HFF-Myc (cell line): ENCODE results near the gene CDCA5.

Experiments used
- DNase-seq: peaks from one replicate; pipeline ENCODE4 v3.0.0-alpha.2; 2011; ENCODE audit warnings: low read depth; ENCODE audit errors: extremely low read depth
- H3K4me3 ChIP-seq: replicated peaks from 2 replicates; pipeline ENCODE4 v1.5.1; 2011; ENCODE audit warnings: low read depth, mild to moderate bottlenecking, control low read depth, low read length
- CTCF ChIP-seq: IDR thresholded peaks from 2 replicates; pipeline ENCODE4 v1.5.1; 2012; ENCODE audit warnings: mild to moderate bottlenecking, low read depth, low read length, control low read depth; ENCODE audit errors: missing control alignments

The CDCA5 gene

GRCh38 chr11:65045061-65045460 is 38.8 kb downstream of the CDCA5 start:
- no peak for TF ChIP-seq CTCF

GRCh38 chr11:65043881-65044501 is 39.8 kb downstream of the CDCA5 start:
- H3K4me3 ChIP-seq, result no peak overlapping the region
- TF ChIP-seq CTCF, result no peak
- DNase-seq, result no peak

More at GRCh38 chr11:65045061-65045460, 38.8 kb downstream of the CDCA5 start:
- DNase-seq, result no peak
- no peak overlapping the region for H3K4me3 ChIP-seq

- no peak for DNase-seq
- TF ChIP-seq CTCF, result no peak
- H3K4me3 ChIP-seq, result peak overlapping the region; percentile 69
These were observed 40.9 kb downstream of the CDCA5 start for GRCh38 chr11:65042891-65043290.

GRCh38 chr11:65040847-65041622 is 42.8 kb downstream of the CDCA5 start, which contains the start of gene SAC3D1:
Gene SAC3D1, plus strand, starts transcription at chr11:65041210. Its CDS starts 83 bp downstream, at chr11:65041293.
- DNase-seq, result peak; percentile 92
- TF ChIP-seq CTCF, result no peak

GRCh38 chr11:65040520-65040846 is 43.4 kb downstream of the CDCA5 start:
- DNase-seq, result no peak
- TF ChIP-seq CTCF, result no peak
- peak overlapping the region; percentile 69 for H3K4me3 ChIP-seq

More at GRCh38 chr11:65040847-65041622, 42.8 kb downstream of the CDCA5 start, which contains the start of gene SAC3D1:
- H3K4me3 ChIP-seq, result peak within 1 kb of the TSS; percentile 69

GRCh38 chr11:65036931-65037330 is 46.9 kb downstream of the CDCA5 start:
- DNase-seq, result no peak
- no peak for TF ChIP-seq CTCF
- no peak overlapping the region for H3K4me3 ChIP-seq

GRCh38 chr11:65035579-65035978 is 48.3 kb downstream of the CDCA5 start:
- no peak overlapping the region for H3K4me3 ChIP-seq

More at GRCh38 chr11:65035579-65035978, 48.3 kb downstream of the CDCA5 start:
- no peak for DNase-seq
- no peak for TF ChIP-seq CTCF
